Skeletal muscle satellite cell (primary cell): ENCODE results near the gene CFAP99.
"Not testable (repeated sequence)": the region's sequence is repeated elsewhere in the genome, so short reads cannot be mapped to it uniquely, and the experiment has no call there.

Experiments used
- H3K27me3 ChIP-seq: 2 replicates; pipeline ENCODE4 v1.7.0; 2013; ENCODE audit warnings: low read length; ENCODE audit not compliant: control insufficient read depth, insufficient read depth
- H3K36me3 ChIP-seq: 2 replicates; pipeline ENCODE4 v1.7.0; 2013; ENCODE audit warnings: mild to moderate bottlenecking, control low read depth, low read length; ENCODE audit not compliant: insufficient read depth
- H3K4me1 ChIP-seq: 2 replicates; pipeline ENCODE4 v1.7.0; 2013; ENCODE audit warnings: low read length; ENCODE audit not compliant: control insufficient read depth, insufficient read depth
- H3K4me2 ChIP-seq: 2 replicates; pipeline ENCODE4 v1.7.0; 2013; ENCODE audit warnings: mild to moderate bottlenecking, low read length
- H3K4me3 ChIP-seq: 2 replicates; pipeline ENCODE4 v1.7.0; 2013; ENCODE audit warnings: low read length
- H3K9ac ChIP-seq: 2 replicates; pipeline ENCODE4 v1.7.0; 2013; ENCODE audit warnings: mild to moderate bottlenecking, low read depth, low read length, moderate library complexity
- H3K9me3 ChIP-seq: replicated peaks from 2 replicates; pipeline ENCODE4 v1.7.0; 2013; ENCODE audit warnings: mild to moderate bottlenecking, control low read depth, low read length

CFAP99 gene

GRCh38 chr4:2383220-2383631, 35.5 kb upstream of the CFAP99 start:
- not testable (repeated sequence) for H3K36me3 ChIP-seq

GRCh38 chr4:2383760-2384159, 35.0 kb upstream of the CFAP99 start:
- Histone ChIP-seq H3K36me3 (no peaks in the 10 kb centered on the region), H3K4me3 (no peak overlapping the region), H3K4me2 (no peak overlapping the region), H3K27me3 (peaks cover 33% of the 10 kb centered on the region), H3K9ac (no peak overlapping the region), H3K4me1 (peaks cover 3% of the 10 kb centered on the region), H3K9me3 (no peaks in the 10 kb centered on the region)

More at GRCh38 chr4:2383220-2383631, 35.5 kb upstream of the CFAP99 start:
- H3K9ac ChIP-seq, H3K4me3 ChIP-seq, H3K4me2 ChIP-seq, H3K4me1 ChIP-seq, H3K9me3 ChIP-seq: not testable (repeated sequence)
- H3K27me3 ChIP-seq = peaks cover 28% of the 10 kb centered on the region

GRCh38 chr4:2384245-2384644, 34.5 kb upstream of the CFAP99 start:
- Histone ChIP-seq H3K9me3 (no peaks in the 10 kb centered on the region), H3K4me1 (no peaks in the 10 kb centered on the region), H3K36me3 (no peaks in the 10 kb centered on the region), H3K4me3 (no peak overlapping the region), H3K9ac (no peak overlapping the region), H3K4me2 (no peak overlapping the region), H3K27me3 (peaks cover 33% of the 10 kb centered on the region)

GRCh38 chr4:2385516-2385915, 33.2 kb upstream of the CFAP99 start:
- Histone ChIP-seq H3K9ac (no peak overlapping the region), H3K4me1 (peaks cover 1% of the 10 kb centered on the region), H3K9me3 (no peaks in the 10 kb centered on the region), H3K27me3 (peaks cover 33% of the 10 kb centered on the region), H3K4me3 (no peak overlapping the region), H3K36me3 (no peaks in the 10 kb centered on the region), H3K4me2 (no peak overlapping the region)

- H3K9ac ChIP-seq = no peak overlapping the region
- no peak overlapping the region for H3K4me2 ChIP-seq
- H3K4me3 ChIP-seq = no peak overlapping the region
- peaks cover 39% of the 10 kb centered on the region for H3K27me3 ChIP-seq
- H3K4me1 ChIP-seq = peaks cover 7% of the 10 kb centered on the region
- no peaks in the 10 kb centered on the region for H3K9me3 ChIP-seq
- no peaks in the 10 kb centered on the region for H3K36me3 ChIP-seq
Measured at GRCh38 chr4:2386717-2387116, 32.0 kb upstream of the CFAP99 start.

GRCh38 chr4:2387218-2387617, 31.5 kb upstream of the CFAP99 start:
- Histone ChIP-seq H3K4me1 (peaks cover 7% of the 10 kb centered on the region), H3K4me2 (no peak overlapping the region), H3K27me3 (peaks cover 40% of the 10 kb centered on the region), H3K9ac (no peak overlapping the region), H3K9me3 (no peaks in the 10 kb centered on the region), H3K36me3 (no peaks in the 10 kb centered on the region), H3K4me3 (no peak overlapping the region)

GRCh38 chr4:2387829-2388228, 30.9 kb upstream of the CFAP99 start:
- Histone ChIP-seq H3K4me3 (no peak overlapping the region), H3K36me3 (no peaks in the 10 kb centered on the region), H3K27me3 (peaks cover 43% of the 10 kb centered on the region), H3K4me2 (no peak overlapping the region), H3K9me3 (no peaks in the 10 kb centered on the region), H3K9ac (no peak overlapping the region), H3K4me1 (peaks cover 7% of the 10 kb centered on the region)

GRCh38 chr4:2388429-2389182, 30.1 kb upstream of the CFAP99 start:
- Histone ChIP-seq H3K4me2 (no peak overlapping the region), H3K9me3 (no peaks in the 10 kb centered on the region), H3K4me3 (no peak overlapping the region), H3K36me3 (no peaks in the 10 kb centered on the region), H3K9ac (no peak overlapping the region), H3K27me3 (peaks cover 48% of the 10 kb centered on the region), H3K4me1 (peaks cover 9% of the 10 kb centered on the region)

GRCh38 chr4:2389691-2390090, 29.1 kb upstream of the CFAP99 start:
- H3K9ac ChIP-seq = no peak overlapping the region
- peaks cover 52% of the 10 kb centered on the region for H3K27me3 ChIP-seq
- no peaks in the 10 kb centered on the region for H3K9me3 ChIP-seq
- no peaks in the 10 kb centered on the region for H3K36me3 ChIP-seq
- peaks cover 15% of the 10 kb centered on the region for H3K4me1 ChIP-seq
- H3K4me2 ChIP-seq = no peak overlapping the region
- no peak overlapping the region for H3K4me3 ChIP-seq

- Histone ChIP-seq H3K9me3 (no peaks in the 10 kb centered on the region), H3K9ac (no peak overlapping the region), H3K36me3 (no peaks in the 10 kb centered on the region), H3K4me1 (peaks cover 20% of the 10 kb centered on the region), H3K27me3 (peaks cover 52% of the 10 kb centered on the region), H3K4me3 (no peak overlapping the region), H3K4me2 (no peak overlapping the region)
Measured at GRCh38 chr4:2390146-2390545, 28.6 kb upstream of the CFAP99 start.

- peaks cover 52% of the 10 kb centered on the region for H3K27me3 ChIP-seq
- no peak overlapping the region for H3K4me2 ChIP-seq
- no peaks in the 10 kb centered on the region for H3K9me3 ChIP-seq
- peaks cover 25% of the 10 kb centered on the region for H3K4me1 ChIP-seq
- no peak overlapping the region for H3K4me3 ChIP-seq
- no peak overlapping the region for H3K9ac ChIP-seq
- no peaks in the 10 kb centered on the region for H3K36me3 ChIP-seq
Measured at GRCh38 chr4:2390784-2391421, 27.9 kb upstream of the CFAP99 start.
